ENCODE data around the gene ASXL1. TPM values are rescaled to one million over a fixed set of nuclear protein-coding genes. Genes with fewer than 3 reads are reported as not detected.
"Not testable (repeated sequence)": the region's sequence is repeated elsewhere in the genome, so short reads cannot be mapped to it uniquely, and the experiment has no call there.

The ASXL1 gene
- total RNA-seq, 1 experiment from 2014 or later, result 25.7 TPM

DNA sequence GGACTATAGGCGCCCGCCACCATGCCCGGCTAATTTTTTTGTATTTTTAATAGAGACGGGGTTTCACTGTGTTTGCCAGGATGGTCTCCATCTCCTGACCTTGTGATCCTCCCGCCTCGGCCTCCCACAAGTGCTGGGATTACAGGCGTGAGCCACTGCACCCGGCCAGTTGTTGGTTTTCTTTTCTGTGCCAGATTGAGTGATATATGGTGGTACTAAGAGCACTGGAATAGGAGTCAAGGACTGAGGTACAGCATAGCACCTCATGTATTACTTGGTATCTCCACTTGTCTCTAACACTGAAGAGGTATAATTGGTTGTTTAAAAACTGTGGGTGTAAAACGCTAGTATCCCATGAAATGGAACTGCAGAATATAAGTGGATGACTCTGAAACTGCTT is 25.3 kb downstream of the ASXL1 start:
- DNase-seq (ENCODE audit: low read depth); in situ Hi-C loops (cut with HindIII; ENCODE audit: low pct_unique_long_range_greater_than_20kb, low sequenced_read_pairs): not testable (repeated sequence)

GRCh38 chr20:32385541-32385940 is 27.4 kb downstream of the ASXL1 start:
- no peak for DNase-seq (ENCODE audit: low read depth)
- in situ Hi-C loops (cut with HindIII; ENCODE audit: low pct_unique_long_range_greater_than_20kb, low sequenced_read_pairs), result no loop called here

GRCh38 chr20:32386091-32386490 is 28.0 kb downstream of the ASXL1 start:
- no peak for DNase-seq (ENCODE audit: low read depth)
- in situ Hi-C loops (cut with HindIII; ENCODE audit: low pct_unique_long_range_greater_than_20kb, low sequenced_read_pairs), result no loop called here

- in situ Hi-C loops (cut with HindIII; ENCODE audit: low pct_unique_long_range_greater_than_20kb, low sequenced_read_pairs), result no loop called here
- DNase-seq (ENCODE audit: low read depth), result no peak
Measured at GRCh38 chr20:32387252-32387651, 29.1 kb downstream of the ASXL1 start.

DNA sequence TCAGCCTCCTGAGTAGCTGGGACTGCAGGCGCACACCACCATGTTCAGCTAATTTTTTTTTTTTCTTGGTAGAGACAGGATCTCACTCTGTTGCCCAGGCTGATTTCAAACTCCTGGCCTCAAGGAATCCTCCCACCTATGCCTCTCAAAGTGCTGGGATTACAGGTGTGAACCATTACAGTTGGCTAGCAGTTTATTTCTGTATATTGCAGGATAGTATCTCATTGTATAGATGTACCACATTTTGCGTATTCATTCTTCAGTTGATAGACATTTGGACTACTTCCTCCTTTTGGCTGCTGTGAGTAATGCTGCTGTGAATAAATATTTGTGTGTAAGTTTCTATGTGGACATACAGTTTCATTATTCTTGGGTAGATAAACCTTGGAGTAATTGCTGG is 32.9 kb downstream of the ASXL1 start:
- in situ Hi-C loops (cut with HindIII; ENCODE audit: low pct_unique_long_range_greater_than_20kb, low sequenced_read_pairs), result no loop called here
- no peak for DNase-seq (ENCODE audit: low read depth)

GRCh38 chr20:32395066-32395465 is 36.9 kb downstream of the ASXL1 start:
- DNase-seq (ENCODE audit: low read depth), result no peak
- in situ Hi-C loops (cut with HindIII; ENCODE audit: low pct_unique_long_range_greater_than_20kb, low sequenced_read_pairs), result no loop called here

GRCh38 chr20:32396646-32397160 is 38.6 kb downstream of the ASXL1 start:
- in situ Hi-C loops (cut with HindIII; ENCODE audit: low pct_unique_long_range_greater_than_20kb, low sequenced_read_pairs), result no loop called here
- peak; percentile 22 for DNase-seq (ENCODE audit: low read depth)

DNA sequence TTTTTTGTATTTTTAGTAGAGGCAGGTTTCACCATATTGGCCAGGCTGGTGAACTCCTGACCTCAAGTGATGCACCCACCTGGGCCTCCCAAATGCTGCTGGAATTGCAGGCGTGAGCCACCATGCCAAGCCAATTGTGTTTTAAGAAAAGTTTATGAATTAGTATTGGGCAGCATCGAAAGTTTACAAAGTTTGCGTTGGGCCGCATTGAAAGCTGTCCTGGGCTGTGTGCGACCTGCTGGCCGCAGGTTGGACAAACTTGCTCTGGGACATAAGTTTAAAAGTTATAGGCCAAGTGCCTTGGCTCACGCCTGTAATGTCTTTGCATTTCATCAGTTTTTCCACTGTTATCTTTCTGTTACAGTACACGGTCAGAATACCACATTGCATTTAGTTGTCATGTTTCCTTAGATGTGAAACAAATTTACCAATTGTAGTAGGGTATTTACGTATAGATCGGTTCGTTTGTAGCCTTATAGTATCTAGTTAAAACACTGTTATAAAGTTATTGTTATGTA is 39.5 kb downstream of the ASXL1 start:
- in situ Hi-C loops (cut with HindIII; ENCODE audit: low pct_unique_long_range_greater_than_20kb, low sequenced_read_pairs), result no loop called here
- DNase-seq (ENCODE audit: low read depth), result no peak

GRCh38 chr20:32400476-32400875 is 42.3 kb downstream of the ASXL1 start:
- no peak for DNase-seq (ENCODE audit: low read depth)
- in situ Hi-C loops (cut with HindIII; ENCODE audit: low pct_unique_long_range_greater_than_20kb, low sequenced_read_pairs), result no loop called here

DNA sequence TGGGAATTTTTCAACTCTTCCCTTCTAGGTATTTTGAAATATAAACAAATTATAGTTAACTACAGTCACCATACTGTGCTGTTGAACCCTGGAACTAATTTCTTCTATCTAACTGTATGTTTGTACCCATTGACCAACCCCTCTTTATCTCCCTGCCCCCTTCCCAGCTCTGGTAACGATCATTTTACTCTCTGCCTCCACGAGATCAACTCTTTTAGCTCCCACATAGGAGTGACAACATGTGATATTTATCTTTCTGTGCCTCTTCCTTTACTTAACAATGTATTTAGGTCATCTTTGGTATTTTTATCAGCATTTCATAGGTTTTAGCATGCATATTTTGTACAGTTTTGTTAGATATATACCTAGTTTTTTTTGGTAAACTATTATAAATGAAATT is 45.9 kb downstream of the ASXL1 start:
- no peak for DNase-seq (ENCODE audit: low read depth)
- in situ Hi-C loops (cut with HindIII; ENCODE audit: low pct_unique_long_range_greater_than_20kb, low sequenced_read_pairs), result no loop called here

DNA sequence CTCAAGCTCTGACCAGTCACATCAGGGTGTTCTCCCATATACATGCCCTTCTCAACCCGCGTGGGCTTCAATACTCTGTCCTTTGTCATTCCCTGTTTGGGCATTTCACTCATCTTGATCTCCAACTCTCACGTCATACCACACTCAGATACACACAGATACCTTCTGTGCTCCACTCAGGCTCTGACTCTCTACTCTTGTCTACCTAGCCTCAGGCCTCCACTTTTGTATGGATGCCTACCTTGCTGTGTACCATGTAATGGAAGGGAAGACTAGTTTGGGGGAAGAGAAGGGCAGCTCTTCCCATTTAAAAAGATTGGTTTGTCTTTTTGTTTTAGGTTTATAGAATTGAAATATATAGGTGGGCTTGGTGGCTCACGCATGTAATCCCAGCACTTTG is 48.6 kb downstream of the ASXL1 start:
- DNase-seq (ENCODE audit: low read depth), result no peak
- in situ Hi-C loops (cut with HindIII; ENCODE audit: low pct_unique_long_range_greater_than_20kb, low sequenced_read_pairs), result no loop called here

DNA sequence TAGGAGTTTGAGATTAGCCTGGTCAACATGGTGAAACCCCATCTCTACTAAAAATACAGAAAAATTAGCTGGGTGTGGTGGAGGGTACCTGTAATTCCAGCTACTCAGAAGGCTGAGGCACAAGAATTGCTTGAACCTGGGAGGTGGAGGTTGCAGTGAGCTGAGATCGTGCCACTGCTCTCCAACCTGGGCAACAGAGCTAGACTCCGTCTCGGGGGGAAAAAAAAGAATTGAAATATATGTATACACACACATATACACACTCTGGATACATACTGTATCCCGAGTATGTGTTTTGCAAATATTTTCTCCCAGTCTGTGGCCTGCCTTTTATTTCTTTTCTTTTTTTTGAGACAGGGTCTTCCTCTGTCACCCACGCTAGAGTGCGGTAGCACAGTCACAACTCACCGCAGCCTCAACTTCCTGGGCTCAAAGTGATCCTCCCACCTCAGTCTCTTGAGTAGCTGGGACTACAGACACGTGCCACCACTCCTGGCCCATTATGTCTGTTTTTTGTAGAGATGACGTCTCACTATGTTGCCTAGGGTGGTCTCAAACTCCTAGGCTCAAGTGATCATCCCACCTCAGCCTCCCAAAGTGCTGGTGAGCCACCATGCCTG is 49.1 kb downstream of the ASXL1 start:
- DNase-seq (ENCODE audit: low read depth); in situ Hi-C loops (cut with HindIII; ENCODE audit: low pct_unique_long_range_greater_than_20kb, low sequenced_read_pairs): not testable (repeated sequence)

DNA sequence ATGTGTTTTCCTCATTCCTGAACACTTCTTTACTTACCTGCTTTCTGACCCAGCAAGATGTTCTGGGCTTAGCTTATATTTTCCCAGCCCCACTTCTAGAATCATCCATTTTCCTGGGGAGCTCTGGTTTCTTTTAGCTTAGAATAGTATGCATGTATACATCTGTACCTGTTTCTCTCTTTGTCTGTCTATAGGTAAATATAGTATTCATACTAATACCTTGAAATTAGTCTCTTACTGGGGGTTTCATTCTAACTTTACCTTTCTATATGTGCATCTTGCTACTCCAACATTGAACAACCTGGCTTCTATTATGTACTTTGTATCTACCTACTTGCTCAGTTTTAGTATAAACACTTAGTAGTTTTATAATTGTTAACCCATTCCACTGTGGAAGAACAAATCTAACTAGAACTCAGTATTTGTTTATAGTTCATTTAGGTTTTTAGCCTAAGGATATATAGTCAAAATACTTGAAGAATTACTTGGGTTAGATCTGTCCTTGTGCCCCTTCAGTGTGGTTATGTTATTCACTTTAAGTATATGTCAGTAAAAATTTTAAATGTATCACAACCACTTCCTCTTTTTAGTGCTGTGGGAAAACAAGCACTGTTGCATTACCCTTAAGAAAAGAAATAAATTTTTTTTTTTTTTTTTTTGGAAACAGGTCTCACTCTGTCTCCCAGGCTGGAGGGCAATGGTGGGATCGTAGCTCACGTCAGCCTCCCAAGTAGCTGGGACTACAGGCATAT is 54.0 kb downstream of the ASXL1 start:
- in situ Hi-C loops (cut with HindIII; ENCODE audit: low pct_unique_long_range_greater_than_20kb, low sequenced_read_pairs), result no loop called here
- DNase-seq (ENCODE audit: low read depth), result no peak

DNA sequence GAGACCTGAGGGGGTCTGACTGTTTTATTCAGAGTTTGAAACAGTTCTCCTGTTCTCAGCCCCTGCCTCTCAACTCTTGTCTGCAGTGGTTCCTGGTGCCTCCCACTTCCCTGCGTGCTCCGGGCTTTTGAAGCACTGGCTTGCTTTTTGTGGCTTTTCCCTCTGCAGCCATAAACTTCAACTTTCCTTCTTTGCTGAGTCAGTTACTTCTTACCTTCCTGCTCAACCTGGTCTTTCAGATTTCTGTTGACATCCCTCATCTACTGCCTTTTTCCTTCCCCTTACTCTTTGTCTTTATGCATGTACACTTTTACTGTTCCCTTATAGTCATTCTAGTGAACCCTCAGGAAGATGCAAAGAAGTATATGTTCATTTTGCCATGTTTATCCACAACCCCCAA is 57.4 kb downstream of the ASXL1 start:
- in situ Hi-C loops (cut with HindIII; ENCODE audit: low pct_unique_long_range_greater_than_20kb, low sequenced_read_pairs), result no loop called here
- DNase-seq (ENCODE audit: low read depth), result no peak

DNA sequence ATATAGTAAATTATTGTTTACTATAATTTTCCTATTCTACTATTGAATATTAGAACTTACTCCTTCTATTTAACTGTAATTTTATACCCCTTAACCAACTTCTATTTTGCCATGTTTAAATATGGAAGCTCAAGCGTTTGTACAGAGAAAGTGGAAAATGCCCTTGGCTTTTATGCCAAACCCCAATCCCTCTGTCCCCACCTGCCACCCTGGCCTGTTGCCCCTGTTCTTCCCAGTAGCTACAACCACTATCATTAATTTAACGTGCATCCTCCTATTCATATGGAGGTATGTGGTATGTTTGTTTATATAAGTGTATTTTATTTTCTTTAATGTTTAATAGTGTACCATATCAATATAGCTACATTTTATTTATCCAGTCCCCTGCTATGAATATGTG is 58.1 kb downstream of the ASXL1 start:
- in situ Hi-C loops (cut with HindIII; ENCODE audit: low pct_unique_long_range_greater_than_20kb, low sequenced_read_pairs), result no loop called here
- no peak for DNase-seq (ENCODE audit: low read depth)

GRCh38 chr20:32418376-32418775 is 60.2 kb downstream of the ASXL1 start:
- DNase-seq (ENCODE audit: low read depth), result no peak
- in situ Hi-C loops (cut with HindIII; ENCODE audit: low pct_unique_long_range_greater_than_20kb, low sequenced_read_pairs), result no loop called here

DNA sequence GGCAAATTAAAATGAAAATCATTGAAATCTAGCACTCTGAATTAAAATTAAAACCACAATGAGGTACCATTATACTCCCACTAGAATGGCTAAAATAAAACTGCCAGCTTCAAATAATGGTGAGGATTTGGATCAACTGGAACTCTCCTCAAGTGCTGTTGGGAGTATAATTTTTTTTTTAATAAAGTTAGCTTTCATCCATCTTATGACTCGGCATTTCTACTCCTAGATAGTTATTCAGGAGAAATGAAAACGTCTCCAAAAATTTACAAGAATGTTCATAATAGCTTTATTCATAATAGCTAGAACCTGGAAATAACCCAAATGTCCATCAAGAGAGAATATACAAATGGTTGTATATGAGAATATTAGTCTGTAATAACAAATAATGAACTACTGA is 63.2 kb downstream of the ASXL1 start:
- DNase-seq (ENCODE audit: low read depth), result no peak
- in situ Hi-C loops (cut with HindIII; ENCODE audit: low pct_unique_long_range_greater_than_20kb, low sequenced_read_pairs), result no loop called here

- in situ Hi-C loops (cut with HindIII; ENCODE audit: low pct_unique_long_range_greater_than_20kb, low sequenced_read_pairs), result no loop called here
- no peak for DNase-seq (ENCODE audit: low read depth)
Measured at GRCh38 chr20:32427996-32428395, 69.9 kb downstream of the ASXL1 start.

- no peak for DNase-seq (ENCODE audit: low read depth)
- in situ Hi-C loops (cut with HindIII; ENCODE audit: low pct_unique_long_range_greater_than_20kb, low sequenced_read_pairs), result no loop called here
Measured at GRCh38 chr20:32429343-32429742, 71.2 kb downstream of the ASXL1 start.

All from Caki2 (cell line).